Measurements from ENCODE around the gene BMAL1.
"Not testable (repeated sequence)": the region's sequence is repeated elsewhere in the genome, so short reads cannot be mapped to it uniquely, and the experiment has no call there.

BMAL1 gene

GRCh38 chr11:13277768-13278608 is at the start of gene BMAL1:
TSS of gene BMAL1 (plus strand) at chr11:13277790. CDS start at chr11:13354309, 76,519 bp downstream.
- intact Hi-C loops (cut with DNase I): loop anchor here (5.0 kb wide), 2 partner anchors 59 to 184 kb away; partner anchors contain the start of gene BTBD10

GRCh38 chr11:13228572-13228971 is 49.0 kb upstream of the BMAL1 start:
- intact Hi-C loops (cut with DNase I): no loop called here
- DNase-seq: no peak

More at GRCh38 chr11:13277768-13278608, at the start of gene BMAL1:
- peak in 7 of 10 donors; percentile 22 to 88 (median 36) for DNase-seq

- peak in 3 of 10 donors; percentile 14 to 77 (median 70) for DNase-seq
- intact Hi-C loops (cut with DNase I): no loop called here
Observed at GRCh38 chr11:13229136-13229535, 48.5 kb upstream of the BMAL1 start.

GRCh38 chr11:13229711-13230318 is 47.8 kb upstream of the BMAL1 start:
- no peak for DNase-seq
- intact Hi-C loops (cut with DNase I): no loop called here

- intact Hi-C loops (cut with DNase I): no loop called here
- peak in 3 of 10 donors; percentile 26 to 81 (median 33) for DNase-seq
Observed at GRCh38 chr11:13233173-13233745, 44.3 kb upstream of the BMAL1 start.

- intact Hi-C loops (cut with DNase I): no loop called here
- no peak for DNase-seq
Observed at GRCh38 chr11:13235895-13236294, 41.7 kb upstream of the BMAL1 start.

- intact Hi-C loops (cut with DNase I): no loop called here
- no peak for DNase-seq
Observed at GRCh38 chr11:13236626-13237025, 41.0 kb upstream of the BMAL1 start.

- DNase-seq: no peak
- intact Hi-C loops (cut with DNase I): no loop called here
Observed at GRCh38 chr11:13237761-13238160, 39.8 kb upstream of the BMAL1 start.

- DNase-seq: peak in 2 of 10 donors; percentile 29 to 43
- intact Hi-C loops (cut with DNase I): no loop called here
Observed at GRCh38 chr11:13238879-13239514, 38.6 kb upstream of the BMAL1 start.

- DNase-seq: no peak
- intact Hi-C loops (cut with DNase I): no loop called here
Observed at GRCh38 chr11:13242564-13242963, 35.0 kb upstream of the BMAL1 start.

GRCh38 chr11:13247606-13248296 is 29.8 kb upstream of the BMAL1 start:
- intact Hi-C loops (cut with DNase I): no loop called here
- no peak for DNase-seq

- intact Hi-C loops (cut with DNase I): no loop called here
- DNase-seq: no peak
Observed at GRCh38 chr11:13249177-13249576, 28.4 kb upstream of the BMAL1 start.

- intact Hi-C loops (cut with DNase I): no loop called here
- no peak for DNase-seq
Observed at GRCh38 chr11:13249992-13250391, 27.6 kb upstream of the BMAL1 start.

- no peak for DNase-seq
- intact Hi-C loops (cut with DNase I): no loop called here
Observed at GRCh38 chr11:13251966-13252365, 25.6 kb upstream of the BMAL1 start.

GRCh38 chr11:13252438-13252837 is 25.2 kb upstream of the BMAL1 start:
- intact Hi-C loops (cut with DNase I): no loop called here
- no peak for DNase-seq

GRCh38 chr11:13256216-13256615 is 21.4 kb upstream of the BMAL1 start:
- DNase-seq: no peak
- intact Hi-C loops (cut with DNase I): no loop called here

GRCh38 chr11:13258061-13258460 is 19.5 kb upstream of the BMAL1 start:
- DNase-seq; intact Hi-C loops (cut with DNase I): not testable (repeated sequence)

GRCh38 chr11:13258855-13259254 is 18.7 kb upstream of the BMAL1 start:
- DNase-seq: no peak
- intact Hi-C loops (cut with DNase I): no loop called here

GRCh38 chr11:13259374-13259773 is 18.2 kb upstream of the BMAL1 start:
- DNase-seq: no peak

GRCh38 chr11:13260201-13260962 is 17.2 kb upstream of the BMAL1 start:
- DNase-seq: no peak
- intact Hi-C loops (cut with DNase I): no loop called here

More at GRCh38 chr11:13259374-13259773, 18.2 kb upstream of the BMAL1 start:
- intact Hi-C loops (cut with DNase I): no loop called here
